MCF 10A (cell line): ENCODE measurements around the gene BMPR1A. TPM values are rescaled to one million over a fixed set of nuclear protein-coding genes. Genes with fewer than 3 reads are reported as not detected.

Source experiments
- BruUV-seq: library from RNA; stranded (reverse); fragments of 400-500 nt; replicated peaks from 2 replicates; lab custom pipeline; 2021; lab: Mats Ljungman, UMichigan
- CTCF ChIA-PET: fragments of 300-600 bp; sonication (Branson Sonifier 250); formaldehyde crosslinking; extraction: SDS; loops from one replicate; lab custom pipeline; 2021; ENCODE audit warnings: antibody characterized with exemption, inconsistent platforms; lab: Yijun Ruan, JAX
- POLR2A ChIA-PET: fragments of 300-600, 350-650 bp; sonication (Branson Sonifier 250); formaldehyde crosslinking; extraction: SDS; loops from one replicate; lab custom pipeline; 2020; ENCODE audit warnings: antibody characterized with exemption, inconsistent platforms; lab: Yijun Ruan, JAX
- DNase-seq: peaks from one replicate; pipeline ENCODE4 v3.0.0-alpha.2; 2018; ENCODE audit not compliant: unreplicated experiment
- H3K27ac Mint-ChIP-seq: one replicate; pipeline ENCODE4 v1.8.0; 2022; ENCODE audit warnings: mild to moderate bottlenecking, low read depth, mixed read lengths; ENCODE audit not compliant: unreplicated experiment
- H3K27me3 Mint-ChIP-seq: one replicate; pipeline ENCODE4 v1.8.0; 2022; ENCODE audit warnings: mixed read lengths; ENCODE audit not compliant: insufficient read depth, unreplicated experiment
- H3K36me3 Mint-ChIP-seq: one replicate; pipeline ENCODE4 v1.8.0; 2022; ENCODE audit warnings: mild to moderate bottlenecking, moderate library complexity, mixed read lengths; ENCODE audit not compliant: insufficient read depth, unreplicated experiment
- H3K4me1 Mint-ChIP-seq: one replicate; pipeline ENCODE4 v1.8.0; 2022; ENCODE audit warnings: mixed read lengths; ENCODE audit not compliant: insufficient read depth, unreplicated experiment
- H3K4me3 Mint-ChIP-seq: one replicate; pipeline ENCODE4 v1.8.0; 2022; ENCODE audit warnings: mild to moderate bottlenecking, moderate library complexity, mixed read lengths; ENCODE audit not compliant: unreplicated experiment
- H3K9me3 Mint-ChIP-seq: one replicate; pipeline ENCODE4 v1.8.0; 2022; ENCODE audit warnings: mixed read lengths; ENCODE audit not compliant: unreplicated experiment
- intact Hi-C: fragments of 100-400 bp; cut with micrococcal nuclease; formaldehyde crosslinking; loops from 2 replicates; pipeline ENCODE4 v1.14.1; 2022
- total RNA-seq: library from RNA; stranded (reverse); gene quantifications from 2 replicates; pipeline ENCODE4 v1.2.3, GENCODE V29; 2022
- TF ChIP-seq, protein P1 (sequence below): fragments of 200-600 bp; IDR thresholded peaks from one replicate; pipeline ENCODE4 v1.8.0; 2022; ENCODE audit warnings: antibody characterized with exemption, mild to moderate bottlenecking; ENCODE audit not compliant: unreplicated experiment

BMPR1A gene
- total RNA-seq, 1 experiment from 2014 or later, result 27.3 TPM

DNA sequence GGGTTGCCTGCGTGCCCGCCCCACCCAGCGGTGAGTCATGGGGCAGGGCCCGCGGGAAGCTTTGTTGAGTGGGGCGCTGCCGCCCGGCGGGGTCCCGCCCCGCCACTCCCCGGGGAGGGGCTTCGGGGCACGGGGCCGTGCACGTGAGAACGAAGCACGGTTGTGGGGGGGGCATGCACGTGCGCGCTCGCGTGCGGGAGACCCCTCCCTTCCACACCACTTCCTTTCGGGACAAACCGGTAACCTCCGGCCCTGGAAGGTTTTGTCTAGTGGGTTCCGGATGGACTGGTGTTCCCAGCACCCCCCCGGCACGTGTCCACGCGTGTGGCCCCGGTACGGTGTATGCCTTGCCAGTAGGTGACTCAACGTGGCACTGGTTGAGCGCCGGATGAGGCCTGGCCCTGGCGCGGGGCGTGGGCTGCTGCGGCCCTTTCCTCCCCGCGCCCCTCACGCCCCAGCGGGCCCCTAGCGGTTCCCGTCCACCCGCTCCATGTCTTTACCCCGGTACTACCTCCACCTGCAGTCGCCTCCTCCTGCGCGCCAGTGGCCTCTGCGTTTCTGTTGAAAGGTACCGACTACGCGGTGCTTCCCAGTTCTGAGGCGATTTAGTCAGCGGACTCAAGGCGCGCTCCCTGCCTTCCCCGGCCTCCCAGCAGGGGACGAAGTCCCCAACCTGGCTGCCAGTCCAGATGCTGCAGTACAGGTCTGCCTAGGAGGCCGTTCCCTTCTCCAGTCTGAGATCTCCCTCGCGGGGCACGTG is 215.0 kb downstream of the BMPR1A start:
- H3K9me3 Mint-ChIP-seq, result no peaks in the 10 kb centered on the region
- H3K27me3 Mint-ChIP-seq, result no peaks in the 10 kb centered on the region
- TF ChIP-seq, protein P1, sequence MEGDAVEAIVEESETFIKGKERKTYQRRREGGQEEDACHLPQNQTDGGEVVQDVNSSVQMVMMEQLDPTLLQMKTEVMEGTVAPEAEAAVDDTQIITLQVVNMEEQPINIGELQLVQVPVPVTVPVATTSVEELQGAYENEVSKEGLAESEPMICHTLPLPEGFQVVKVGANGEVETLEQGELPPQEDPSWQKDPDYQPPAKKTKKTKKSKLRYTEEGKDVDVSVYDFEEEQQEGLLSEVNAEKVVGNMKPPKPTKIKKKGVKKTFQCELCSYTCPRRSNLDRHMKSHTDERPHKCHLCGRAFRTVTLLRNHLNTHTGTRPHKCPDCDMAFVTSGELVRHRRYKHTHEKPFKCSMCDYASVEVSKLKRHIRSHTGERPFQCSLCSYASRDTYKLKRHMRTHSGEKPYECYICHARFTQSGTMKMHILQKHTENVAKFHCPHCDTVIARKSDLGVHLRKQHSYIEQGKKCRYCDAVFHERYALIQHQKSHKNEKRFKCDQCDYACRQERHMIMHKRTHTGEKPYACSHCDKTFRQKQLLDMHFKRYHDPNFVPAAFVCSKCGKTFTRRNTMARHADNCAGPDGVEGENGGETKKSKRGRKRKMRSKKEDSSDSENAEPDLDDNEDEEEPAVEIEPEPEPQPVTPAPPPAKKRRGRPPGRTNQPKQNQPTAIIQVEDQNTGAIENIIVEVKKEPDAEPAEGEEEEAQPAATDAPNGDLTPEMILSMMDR, result no peak
- peak overlapping the region; percentile 77 for H3K4me3 Mint-ChIP-seq
- DNase-seq, result peak; percentile 92
- H3K4me1 Mint-ChIP-seq, result peaks cover 56% of the 10 kb centered on the region
- intact Hi-C loops, result loop anchor here (2.0 kb wide), 1 partner anchor 121 kb away; no protein-coding TSS in a partner anchor
- BruUV-seq, result no TSS peak
- POLR2A ChIA-PET, result interaction anchor here (0.9 to 5.7 kb wide), 7 partner anchors 13 to 214 kb away, joined by 3 to 98 read pairs (median 42); partner anchors contain the start of genes BMPR1A, FAM25A, GLUD1 and SHLD2
- H3K36me3 Mint-ChIP-seq, result peaks cover 5% of the 10 kb centered on the region
- H3K27ac Mint-ChIP-seq, result peak overlapping the region; percentile 97
- CTCF ChIA-PET, result interaction anchor here (0.7 to 3.1 kb wide), 3 partner anchors 11 to 114 kb away, joined by 4 to 23 read pairs (median 4); no protein-coding TSS in a partner anchor

DNA sequence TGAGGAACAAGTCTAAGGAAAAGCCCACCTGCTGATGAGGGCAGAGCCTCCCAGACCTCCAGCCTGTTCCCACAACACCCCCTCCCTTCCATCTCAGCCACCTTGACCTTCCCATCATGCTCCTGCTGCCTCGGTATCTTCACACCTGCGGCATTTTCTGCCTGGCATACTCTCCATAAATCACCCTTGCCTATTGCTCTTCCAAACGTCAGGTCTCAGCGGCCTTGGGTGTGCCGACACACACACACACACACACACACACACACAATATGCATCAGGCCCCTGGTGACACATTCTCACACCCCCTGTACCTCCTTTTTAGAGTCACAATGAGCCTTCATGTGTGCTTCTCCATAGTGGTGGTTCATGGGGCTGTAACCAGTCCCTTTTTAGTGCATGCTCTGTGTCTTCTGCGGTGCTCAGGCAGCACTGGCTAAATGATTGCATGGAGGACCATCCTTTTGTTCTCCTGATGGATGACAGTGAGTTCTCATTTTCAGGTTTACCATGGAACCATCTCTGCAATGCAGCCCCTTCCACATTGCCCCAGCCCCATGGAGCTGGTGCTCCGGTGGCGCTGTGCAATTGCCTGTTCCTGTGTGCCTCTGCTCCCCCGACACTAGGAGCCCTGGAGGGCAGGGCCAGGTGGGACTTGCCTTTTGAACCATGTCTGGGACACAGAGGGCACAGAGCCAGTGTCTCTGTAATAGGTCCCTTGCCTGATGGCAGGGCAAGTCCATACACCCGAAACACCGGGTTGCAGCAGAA is 216.4 kb downstream of the BMPR1A start:
- peaks cover 5% of the 10 kb centered on the region for H3K36me3 Mint-ChIP-seq
- CTCF ChIA-PET, result no interaction called here
- H3K27ac Mint-ChIP-seq, result peak overlapping the region; percentile 97
- H3K9me3 Mint-ChIP-seq, result no peaks in the 10 kb centered on the region
- POLR2A ChIA-PET, result no interaction called here
- H3K27me3 Mint-ChIP-seq, result no peaks in the 10 kb centered on the region
- DNase-seq, result no peak
- intact Hi-C loops, result no loop called here
- H3K4me3 Mint-ChIP-seq, result no peak overlapping the region
- TF ChIP-seq, protein P1, result no peak
- H3K4me1 Mint-ChIP-seq, result peaks cover 43% of the 10 kb centered on the region
- no TSS peak for BruUV-seq

DNA sequence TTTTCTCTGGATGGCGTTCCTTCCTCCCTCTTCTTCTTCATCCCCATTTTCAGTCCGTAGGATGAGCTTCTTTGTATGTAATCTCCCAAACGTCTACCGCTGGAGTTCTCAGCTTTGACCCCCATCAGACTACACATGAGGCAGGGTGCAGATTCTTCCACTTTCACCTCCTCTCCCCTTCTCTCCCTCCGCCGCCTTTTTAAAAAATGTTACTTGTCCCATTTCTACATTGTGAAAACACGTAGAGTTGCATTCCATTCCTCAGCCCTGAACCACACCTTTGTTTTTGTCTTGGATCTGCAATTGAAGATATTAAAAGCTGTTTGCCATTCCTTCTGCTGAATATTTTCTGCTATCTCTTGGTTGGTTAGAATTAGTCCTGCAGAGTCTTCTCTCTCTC is 218.1 kb downstream of the BMPR1A start:
- Mint-ChIP-seq H3K36me3 (peaks cover 5% of the 10 kb centered on the region), H3K27ac (peak overlapping the region; percentile 1), H3K4me3 (peak overlapping the region; percentile 19), H3K4me1 (peaks cover 43% of the 10 kb centered on the region), H3K27me3 (no peaks in the 10 kb centered on the region), H3K9me3 (no peaks in the 10 kb centered on the region)
- POLR2A ChIA-PET, result interaction anchor here (0.8 to 1.4 kb wide), 2 partner anchors 108 to 121 kb away, joined by 3 to 7 read pairs; partner anchors contain the start of gene SHLD2
- intact Hi-C loops, result no loop called here
- no peak for DNase-seq
- TF ChIP-seq, protein P1, result no peak
- BruUV-seq, result no TSS peak
- CTCF ChIA-PET, result interaction anchor here (0.7 kb wide), 2 partner anchors 11 to 217 kb away, joined by 3 read pairs; no protein-coding TSS in a partner anchor
